Liver (tissue), 3 donors: ENCODE measurements around the gene RASGRP4.

Source experiments
- EGR1 ChIP-seq, 2 donors: IDR thresholded peaks; 2 replicates each; pipeline ENCODE4 v1.6.1; 2016 to 2018; ENCODE audit warnings: antibody characterized with exemption in 2 of 2, low read depth in 2 of 2
- GABPA ChIP-seq, 2 donors: IDR thresholded peaks in 1 of 2; conservative IDR thresholded peaks in 1 of 2; 2 replicates each; pipeline ENCODE4 v1.6.1; 2016; ENCODE audit warnings: antibody characterized with exemption in 2 of 2, mild to moderate bottlenecking in 1 of 2, moderate library complexity in 1 of 2
- HNF4A ChIP-seq, 2 donors: conservative IDR thresholded peaks; 2 replicates each; pipeline ENCODE4 v1.6.1; 2016; ENCODE audit warnings: antibody characterized with exemption in 2 of 2, mild to moderate bottlenecking in 2 of 2
- RAD21 ChIP-seq, 2 donors: IDR thresholded peaks; 2 replicates each; pipeline ENCODE4 v1.6.1; 2016; ENCODE audit warnings: antibody characterized with exemption in 2 of 2, mild to moderate bottlenecking in 2 of 2
- SP1 ChIP-seq: IDR thresholded peaks from 2 replicates; pipeline ENCODE4 v1.6.1; 2018; ENCODE audit warnings: antibody characterized with exemption, mild to moderate bottlenecking
- TF ChIP-seq, protein P1 (sequence below): fragments of 150-350 bp; IDR thresholded peaks from 2 replicates; pipeline ENCODE4 v1.5.1; 2017; ENCODE audit warnings: improper control_type of control experiment, low read depth, low read length; ENCODE audit not compliant: missing input control
- TF ChIP-seq, protein P2 (sequence below): IDR thresholded peaks from 2 replicates; pipeline ENCODE4 v1.6.1; 2016; ENCODE audit warnings: antibody characterized with exemption, mild to moderate bottlenecking
- TF ChIP-seq, protein P3 (sequence below): IDR thresholded peaks from 2 replicates; pipeline ENCODE4 v1.6.1; 2016; ENCODE audit warnings: antibody characterized with exemption
- TF ChIP-seq, protein P4 (sequence below): IDR thresholded peaks from 2 replicates; pipeline ENCODE4 v1.6.1; 2016; ENCODE audit warnings: antibody characterized with exemption
- donor health status: healthy.
- donor health status: healthy.

DNA sequence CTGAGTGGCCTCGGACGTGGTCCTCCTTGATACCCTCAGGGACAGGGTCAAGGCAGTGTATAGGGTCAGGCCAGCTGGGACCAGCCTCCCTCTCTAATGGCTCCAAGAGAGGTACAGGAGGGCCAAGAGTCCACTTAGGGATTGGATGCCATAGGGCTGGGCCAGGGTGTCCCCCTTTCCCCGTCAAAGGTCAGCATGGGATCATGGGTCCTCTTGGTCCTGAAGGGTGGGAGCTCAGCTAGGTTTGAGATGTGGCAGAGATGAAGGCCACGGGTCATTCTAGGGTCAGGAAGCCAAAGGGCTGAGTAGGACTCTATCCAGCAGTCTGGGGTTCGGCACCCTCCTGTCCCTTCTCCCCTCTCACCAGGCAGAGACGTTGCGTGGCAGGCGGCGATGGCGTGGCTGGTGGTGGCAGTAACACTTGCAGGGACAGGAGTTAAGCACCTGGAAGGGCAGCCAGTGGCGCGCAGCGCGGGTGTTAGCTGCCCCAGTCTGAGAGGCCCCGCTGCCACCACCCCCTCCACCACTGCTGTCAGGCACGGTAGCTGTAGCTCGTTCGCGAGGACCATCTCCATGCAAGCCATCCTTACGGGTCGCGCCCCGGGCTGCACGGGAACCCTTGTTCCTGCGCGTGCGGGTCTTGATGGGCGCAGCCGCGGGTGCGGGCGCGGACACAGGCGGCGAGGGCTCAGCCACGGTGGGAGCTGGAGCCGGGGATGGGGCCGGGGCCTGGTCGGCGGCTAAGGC is 40.8 kb downstream of the RASGRP4 start:
- TF ChIP-seq, protein P1, sequence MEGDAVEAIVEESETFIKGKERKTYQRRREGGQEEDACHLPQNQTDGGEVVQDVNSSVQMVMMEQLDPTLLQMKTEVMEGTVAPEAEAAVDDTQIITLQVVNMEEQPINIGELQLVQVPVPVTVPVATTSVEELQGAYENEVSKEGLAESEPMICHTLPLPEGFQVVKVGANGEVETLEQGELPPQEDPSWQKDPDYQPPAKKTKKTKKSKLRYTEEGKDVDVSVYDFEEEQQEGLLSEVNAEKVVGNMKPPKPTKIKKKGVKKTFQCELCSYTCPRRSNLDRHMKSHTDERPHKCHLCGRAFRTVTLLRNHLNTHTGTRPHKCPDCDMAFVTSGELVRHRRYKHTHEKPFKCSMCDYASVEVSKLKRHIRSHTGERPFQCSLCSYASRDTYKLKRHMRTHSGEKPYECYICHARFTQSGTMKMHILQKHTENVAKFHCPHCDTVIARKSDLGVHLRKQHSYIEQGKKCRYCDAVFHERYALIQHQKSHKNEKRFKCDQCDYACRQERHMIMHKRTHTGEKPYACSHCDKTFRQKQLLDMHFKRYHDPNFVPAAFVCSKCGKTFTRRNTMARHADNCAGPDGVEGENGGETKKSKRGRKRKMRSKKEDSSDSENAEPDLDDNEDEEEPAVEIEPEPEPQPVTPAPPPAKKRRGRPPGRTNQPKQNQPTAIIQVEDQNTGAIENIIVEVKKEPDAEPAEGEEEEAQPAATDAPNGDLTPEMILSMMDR = no peak
- no peak for TF ChIP-seq SP1
- TF ChIP-seq RAD21 (IDR thresholded peaks at IDR 0.05) = no peak
- no peak for TF ChIP-seq EGR1 (IDR thresholded peaks at IDR 0.05; ENCODE audit: low read depth in 2 of 2)
- TF ChIP-seq, protein P2, sequence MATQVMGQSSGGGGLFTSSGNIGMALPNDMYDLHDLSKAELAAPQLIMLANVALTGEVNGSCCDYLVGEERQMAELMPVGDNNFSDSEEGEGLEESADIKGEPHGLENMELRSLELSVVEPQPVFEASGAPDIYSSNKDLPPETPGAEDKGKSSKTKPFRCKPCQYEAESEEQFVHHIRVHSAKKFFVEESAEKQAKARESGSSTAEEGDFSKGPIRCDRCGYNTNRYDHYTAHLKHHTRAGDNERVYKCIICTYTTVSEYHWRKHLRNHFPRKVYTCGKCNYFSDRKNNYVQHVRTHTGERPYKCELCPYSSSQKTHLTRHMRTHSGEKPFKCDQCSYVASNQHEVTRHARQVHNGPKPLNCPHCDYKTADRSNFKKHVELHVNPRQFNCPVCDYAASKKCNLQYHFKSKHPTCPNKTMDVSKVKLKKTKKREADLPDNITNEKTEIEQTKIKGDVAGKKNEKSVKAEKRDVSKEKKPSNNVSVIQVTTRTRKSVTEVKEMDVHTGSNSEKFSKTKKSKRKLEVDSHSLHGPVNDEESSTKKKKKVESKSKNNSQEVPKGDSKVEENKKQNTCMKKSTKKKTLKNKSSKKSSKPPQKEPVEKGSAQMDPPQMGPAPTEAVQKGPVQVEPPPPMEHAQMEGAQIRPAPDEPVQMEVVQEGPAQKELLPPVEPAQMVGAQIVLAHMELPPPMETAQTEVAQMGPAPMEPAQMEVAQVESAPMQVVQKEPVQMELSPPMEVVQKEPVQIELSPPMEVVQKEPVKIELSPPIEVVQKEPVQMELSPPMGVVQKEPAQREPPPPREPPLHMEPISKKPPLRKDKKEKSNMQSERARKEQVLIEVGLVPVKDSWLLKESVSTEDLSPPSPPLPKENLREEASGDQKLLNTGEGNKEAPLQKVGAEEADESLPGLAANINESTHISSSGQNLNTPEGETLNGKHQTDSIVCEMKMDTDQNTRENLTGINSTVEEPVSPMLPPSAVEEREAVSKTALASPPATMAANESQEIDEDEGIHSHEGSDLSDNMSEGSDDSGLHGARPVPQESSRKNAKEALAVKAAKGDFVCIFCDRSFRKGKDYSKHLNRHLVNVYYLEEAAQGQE = no peak
- TF ChIP-seq HNF4A (conservative IDR thresholded peaks at IDR 0.05) = no peak
- TF ChIP-seq GABPA (IDR thresholded peaks at IDR 0.05 in 1 of 2, conservative IDR thresholded peaks at IDR 0.05 in 1 of 2) = no peak
- TF ChIP-seq, protein P3, sequence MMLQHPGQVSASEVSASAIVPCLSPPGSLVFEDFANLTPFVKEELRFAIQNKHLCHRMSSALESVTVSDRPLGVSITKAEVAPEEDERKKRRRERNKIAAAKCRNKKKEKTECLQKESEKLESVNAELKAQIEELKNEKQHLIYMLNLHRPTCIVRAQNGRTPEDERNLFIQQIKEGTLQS = no peak
- TF ChIP-seq, protein P4, sequence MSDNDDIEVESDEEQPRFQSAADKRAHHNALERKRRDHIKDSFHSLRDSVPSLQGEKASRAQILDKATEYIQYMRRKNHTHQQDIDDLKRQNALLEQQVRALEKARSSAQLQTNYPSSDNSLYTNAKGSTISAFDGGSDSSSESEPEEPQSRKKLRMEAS = no peak
